ENCODE results near the gene DCTPP1.

Gene DCTPP1

DNA sequence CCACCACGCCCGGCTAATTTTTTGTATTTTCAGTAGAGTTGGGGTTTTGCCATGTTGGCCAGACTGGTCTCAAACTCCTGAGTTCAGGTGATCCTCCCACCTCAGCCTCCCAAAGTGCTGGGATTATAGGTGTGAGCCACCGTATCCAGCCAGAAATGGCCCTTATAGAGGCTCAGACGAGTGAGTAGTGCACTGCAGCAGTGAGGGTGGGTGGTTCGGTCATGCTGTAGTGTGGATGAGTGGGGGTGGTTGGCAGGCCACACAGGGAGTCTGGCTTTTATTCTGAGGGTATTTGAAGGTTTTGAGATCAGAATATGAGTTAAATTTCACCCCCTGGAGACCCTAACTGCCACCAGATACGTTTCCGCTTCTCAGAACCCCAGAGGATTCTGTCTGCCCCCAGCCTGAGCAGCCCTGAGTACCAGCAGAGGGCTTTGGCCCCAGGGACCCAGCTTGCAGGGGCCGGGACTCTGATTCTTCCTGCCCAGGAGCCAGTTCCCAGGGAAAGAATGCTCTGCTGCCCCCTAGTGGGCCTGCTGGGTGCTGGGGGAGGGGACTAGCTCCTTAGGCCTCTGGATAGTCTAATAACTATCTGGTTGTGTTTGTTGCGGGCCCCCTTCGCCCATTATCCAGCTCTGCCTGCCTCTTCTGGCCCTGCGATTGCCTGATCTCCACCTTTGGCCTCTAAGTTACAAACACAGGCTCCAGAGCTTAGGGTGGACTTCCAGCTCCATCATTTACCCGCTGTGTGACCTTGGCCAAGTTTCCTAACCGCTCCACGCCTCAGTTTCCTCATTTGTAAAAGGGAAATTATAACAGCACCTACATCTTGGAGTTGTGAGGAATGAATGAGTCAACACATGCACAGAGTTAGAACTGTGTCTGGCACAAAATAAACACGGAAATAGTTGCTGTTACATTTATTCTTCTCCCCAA lies 20.4 kb downstream of the DCTPP1 start (continued):
- TF ChIP-seq, protein P1, sequence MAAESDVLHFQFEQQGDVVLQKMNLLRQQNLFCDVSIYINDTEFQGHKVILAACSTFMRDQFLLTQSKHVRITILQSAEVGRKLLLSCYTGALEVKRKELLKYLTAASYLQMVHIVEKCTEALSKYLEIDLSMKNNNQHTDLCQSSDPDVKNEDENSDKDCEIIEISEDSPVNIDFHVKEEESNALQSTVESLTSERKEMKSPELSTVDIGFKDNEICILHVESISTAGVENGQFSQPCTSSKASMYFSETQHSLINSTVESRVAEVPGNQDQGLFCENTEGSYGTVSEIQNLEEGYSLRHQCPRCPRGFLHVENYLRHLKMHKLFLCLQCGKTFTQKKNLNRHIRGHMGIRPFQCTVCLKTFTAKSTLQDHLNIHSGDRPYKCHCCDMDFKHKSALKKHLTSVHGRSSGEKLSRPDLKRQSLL (tag by site-specific recombination; IDR thresholded peaks at IDR 0.05): 0 out of 2 replicates have a peak, but pooled peaks have one; percentile 38
- TF ChIP-seq ZSCAN30 (tag by site-specific recombination; IDR thresholded peaks at IDR 0.05): peak; percentile 99
- TF ChIP-seq ZNF202 (tag by site-specific recombination; IDR thresholded peaks at IDR 0.05; ENCODE audit: borderline replicate concordance): no peak
- no peak for TF ChIP-seq ZNF223 (tag by site-specific recombination; IDR thresholded peaks at IDR 0.05)
- TF ChIP-seq, protein P2, sequence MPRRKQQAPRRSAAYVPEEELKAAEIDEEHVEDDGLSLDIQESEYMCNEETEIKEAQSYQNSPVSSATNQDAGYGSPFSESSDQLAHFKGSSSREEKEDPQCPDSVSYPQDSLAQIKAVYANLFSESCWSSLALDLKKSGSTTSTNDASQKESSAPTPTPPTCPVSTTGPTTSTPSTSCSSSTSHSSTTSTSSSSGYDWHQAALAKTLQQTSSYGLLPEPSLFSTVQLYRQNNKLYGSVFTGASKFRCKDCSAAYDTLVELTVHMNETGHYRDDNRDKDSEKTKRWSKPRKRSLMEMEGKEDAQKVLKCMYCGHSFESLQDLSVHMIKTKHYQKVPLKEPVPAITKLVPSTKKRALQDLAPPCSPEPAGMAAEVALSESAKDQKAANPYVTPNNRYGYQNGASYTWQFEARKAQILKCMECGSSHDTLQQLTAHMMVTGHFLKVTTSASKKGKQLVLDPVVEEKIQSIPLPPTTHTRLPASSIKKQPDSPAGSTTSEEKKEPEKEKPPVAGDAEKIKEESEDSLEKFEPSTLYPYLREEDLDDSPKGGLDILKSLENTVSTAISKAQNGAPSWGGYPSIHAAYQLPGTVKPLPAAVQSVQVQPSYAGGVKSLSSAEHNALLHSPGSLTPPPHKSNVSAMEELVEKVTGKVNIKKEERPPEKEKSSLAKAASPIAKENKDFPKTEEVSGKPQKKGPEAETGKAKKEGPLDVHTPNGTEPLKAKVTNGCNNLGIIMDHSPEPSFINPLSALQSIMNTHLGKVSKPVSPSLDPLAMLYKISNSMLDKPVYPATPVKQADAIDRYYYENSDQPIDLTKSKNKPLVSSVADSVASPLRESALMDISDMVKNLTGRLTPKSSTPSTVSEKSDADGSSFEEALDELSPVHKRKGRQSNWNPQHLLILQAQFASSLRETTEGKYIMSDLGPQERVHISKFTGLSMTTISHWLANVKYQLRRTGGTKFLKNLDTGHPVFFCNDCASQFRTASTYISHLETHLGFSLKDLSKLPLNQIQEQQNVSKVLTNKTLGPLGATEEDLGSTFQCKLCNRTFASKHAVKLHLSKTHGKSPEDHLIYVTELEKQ (tag by site-specific recombination; IDR thresholded peaks at IDR 0.05; ENCODE audit: borderline replicate concordance): no peak
- peak; percentile 93 for TF ChIP-seq GLIS1 (tag by site-specific recombination; IDR thresholded peaks at IDR 0.05)
- no peak for TF ChIP-seq ZFP41 (tag by site-specific recombination; IDR thresholded peaks at IDR 0.05; ENCODE audit: borderline replicate concordance)
- no peak for TF ChIP-seq ZNF624 (tag by site-specific recombination; IDR thresholded peaks at IDR 0.05)
- TF ChIP-seq BCL11A (tag by site-specific recombination; IDR thresholded peaks at IDR 0.05; ENCODE audit: low read depth): 0 out of 2 replicates have a peak, but pooled peaks have one; percentile 15
- no peak for TF ChIP-seq ZNF585B (tag by site-specific recombination; IDR thresholded peaks at IDR 0.05)
- TF ChIP-seq ZNF221 (tag by site-specific recombination; IDR thresholded peaks at IDR 0.05; ENCODE audit: borderline replicate concordance): no peak
- no peak for TF ChIP-seq MYNN (tag by site-specific recombination; IDR thresholded peaks at IDR 0.05; ENCODE audit: borderline replicate concordance)
- TF ChIP-seq, protein P3, sequence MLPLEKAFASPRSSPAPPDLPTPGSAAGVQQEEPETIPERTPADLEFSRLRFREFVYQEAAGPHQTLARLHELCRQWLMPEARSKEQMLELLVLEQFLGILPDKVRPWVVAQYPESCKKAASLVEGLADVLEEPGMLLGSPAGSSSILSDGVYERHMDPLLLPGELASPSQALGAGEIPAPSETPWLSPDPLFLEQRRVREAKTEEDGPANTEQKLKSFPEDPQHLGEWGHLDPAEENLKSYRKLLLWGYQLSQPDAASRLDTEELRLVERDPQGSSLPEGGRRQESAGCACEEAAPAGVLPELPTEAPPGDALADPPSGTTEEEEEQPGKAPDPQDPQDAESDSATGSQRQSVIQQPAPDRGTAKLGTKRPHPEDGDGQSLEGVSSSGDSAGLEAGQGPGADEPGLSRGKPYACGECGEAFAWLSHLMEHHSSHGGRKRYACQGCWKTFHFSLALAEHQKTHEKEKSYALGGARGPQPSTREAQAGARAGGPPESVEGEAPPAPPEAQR (tag by site-specific recombination; IDR thresholded peaks at IDR 0.05): no peak
- TF ChIP-seq ZNF302 (tag by site-specific recombination; IDR thresholded peaks at IDR 0.05; ENCODE audit: low read depth): no peak
- TF ChIP-seq, protein P4, sequence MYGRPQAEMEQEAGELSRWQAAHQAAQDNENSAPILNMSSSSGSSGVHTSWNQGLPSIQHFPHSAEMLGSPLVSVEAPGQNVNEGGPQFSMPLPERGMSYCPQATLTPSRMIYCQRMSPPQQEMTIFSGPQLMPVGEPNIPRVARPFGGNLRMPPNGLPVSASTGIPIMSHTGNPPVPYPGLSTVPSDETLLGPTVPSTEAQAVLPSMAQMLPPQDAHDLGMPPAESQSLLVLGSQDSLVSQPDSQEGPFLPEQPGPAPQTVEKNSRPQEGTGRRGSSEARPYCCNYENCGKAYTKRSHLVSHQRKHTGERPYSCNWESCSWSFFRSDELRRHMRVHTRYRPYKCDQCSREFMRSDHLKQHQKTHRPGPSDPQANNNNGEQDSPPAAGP (tag by site-specific recombination; IDR thresholded peaks at IDR 0.05): peak; percentile 56; the same call in 1 of the 2 replicates
- 0 out of 2 replicates have a peak, but pooled peaks have one; percentile 29 for TF ChIP-seq REPIN1 (tag by site-specific recombination; IDR thresholded peaks at IDR 0.05; ENCODE audit: low read depth)
- TF ChIP-seq, protein P5, sequence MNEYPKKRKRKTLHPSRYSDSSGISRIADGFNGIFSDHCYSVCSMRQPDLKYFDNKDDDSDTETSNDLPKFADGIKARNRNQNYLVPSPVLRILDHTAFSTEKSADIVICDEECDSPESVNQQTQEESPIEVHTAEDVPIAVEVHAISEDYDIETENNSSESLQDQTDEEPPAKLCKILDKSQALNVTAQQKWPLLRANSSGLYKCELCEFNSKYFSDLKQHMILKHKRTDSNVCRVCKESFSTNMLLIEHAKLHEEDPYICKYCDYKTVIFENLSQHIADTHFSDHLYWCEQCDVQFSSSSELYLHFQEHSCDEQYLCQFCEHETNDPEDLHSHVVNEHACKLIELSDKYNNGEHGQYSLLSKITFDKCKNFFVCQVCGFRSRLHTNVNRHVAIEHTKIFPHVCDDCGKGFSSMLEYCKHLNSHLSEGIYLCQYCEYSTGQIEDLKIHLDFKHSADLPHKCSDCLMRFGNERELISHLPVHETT (tag by site-specific recombination; IDR thresholded peaks at IDR 0.05): peak; percentile 72
- no peak for TF ChIP-seq HOXA7 (CRISPR knock-in tag; IDR thresholded peaks at IDR 0.05; ENCODE audit: borderline replicate concordance)
- TF ChIP-seq ZNF610 (tag by site-specific recombination; IDR thresholded peaks at IDR 0.05; ENCODE audit: borderline replicate concordance): no peak
- TF ChIP-seq, protein P6, sequence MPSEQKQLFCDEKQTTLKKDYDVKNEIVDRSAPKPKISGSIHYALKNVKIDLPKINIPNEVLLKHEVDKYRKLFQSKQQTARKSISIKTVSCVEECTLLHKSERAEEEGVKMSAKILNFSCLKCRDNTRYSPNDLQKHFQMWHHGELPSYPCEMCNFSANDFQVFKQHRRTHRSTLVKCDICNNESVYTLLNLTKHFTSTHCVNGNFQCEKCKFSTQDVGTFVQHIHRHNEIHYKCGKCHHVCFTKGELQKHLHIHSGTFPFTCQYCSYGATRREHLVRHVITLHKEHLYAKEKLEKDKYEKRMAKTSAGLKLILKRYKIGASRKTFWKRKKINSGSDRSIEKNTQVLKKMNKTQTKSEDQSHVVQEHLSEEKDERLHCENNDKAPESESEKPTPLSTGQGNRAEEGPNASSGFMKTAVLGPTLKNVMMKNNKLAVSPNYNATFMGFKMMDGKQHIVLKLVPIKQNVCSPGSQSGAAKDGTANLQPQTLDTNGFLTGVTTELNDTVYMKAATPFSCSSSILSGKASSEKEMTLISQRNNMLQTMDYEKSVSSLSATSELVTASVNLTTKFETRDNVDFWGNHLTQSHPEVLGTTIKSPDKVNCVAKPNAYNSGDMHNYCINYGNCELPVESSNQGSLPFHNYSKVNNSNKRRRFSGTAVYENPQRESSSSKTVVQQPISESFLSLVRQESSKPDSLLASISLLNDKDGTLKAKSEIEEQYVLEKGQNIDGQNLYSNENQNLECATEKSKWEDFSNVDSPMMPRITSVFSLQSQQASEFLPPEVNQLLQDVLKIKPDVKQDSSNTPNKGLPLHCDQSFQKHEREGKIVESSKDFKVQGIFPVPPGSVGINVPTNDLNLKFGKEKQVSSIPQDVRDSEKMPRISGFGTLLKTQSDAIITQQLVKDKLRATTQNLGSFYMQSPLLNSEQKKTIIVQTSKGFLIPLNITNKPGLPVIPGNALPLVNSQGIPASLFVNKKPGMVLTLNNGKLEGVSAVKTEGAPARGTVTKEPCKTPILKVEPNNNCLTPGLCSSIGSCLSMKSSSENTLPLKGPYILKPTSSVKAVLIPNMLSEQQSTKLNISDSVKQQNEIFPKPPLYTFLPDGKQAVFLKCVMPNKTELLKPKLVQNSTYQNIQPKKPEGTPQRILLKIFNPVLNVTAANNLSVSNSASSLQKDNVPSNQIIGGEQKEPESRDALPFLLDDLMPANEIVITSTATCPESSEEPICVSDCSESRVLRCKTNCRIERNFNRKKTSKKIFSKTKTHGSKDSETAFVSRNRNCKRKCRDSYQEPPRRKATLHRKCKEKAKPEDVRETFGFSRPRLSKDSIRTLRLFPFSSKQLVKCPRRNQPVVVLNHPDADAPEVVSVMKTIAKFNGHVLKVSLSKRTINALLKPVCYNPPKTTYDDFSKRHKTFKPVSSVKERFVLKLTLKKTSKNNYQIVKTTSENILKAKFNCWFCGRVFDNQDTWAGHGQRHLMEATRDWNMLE (tag by site-specific recombination; conservative IDR thresholded peaks at IDR 0.05; ENCODE audit: low read depth): no peak
- TF ChIP-seq ZBTB21 (tag by site-specific recombination; IDR thresholded peaks at IDR 0.05): 0 out of 2 replicates have a peak, but pooled peaks have one; percentile 18
- TF ChIP-seq ZNF23 (tag by site-specific recombination; IDR thresholded peaks at IDR 0.05; ENCODE audit: borderline replicate concordance): no peak
- peak; percentile 84; the same call in 1 of the 2 replicates for TF ChIP-seq ZNF184 (tag by site-specific recombination; IDR thresholded peaks at IDR 0.05)
- TF ChIP-seq ZNF560 (tag by site-specific recombination; IDR thresholded peaks at IDR 0.05; ENCODE audit: borderline replicate concordance): no peak
